Measurements from ENCODE around the gene HBS1L. TPM values are rescaled to one million over a fixed set of nuclear protein-coding genes. Genes with fewer than 3 reads are reported as not detected.

The HBS1L gene
- polyA plus RNA-seq, 1 donor (not counting 4 experiments of a cell fraction or from before 2014, with no cell fraction given) = 61.6 TPM

DNA sequence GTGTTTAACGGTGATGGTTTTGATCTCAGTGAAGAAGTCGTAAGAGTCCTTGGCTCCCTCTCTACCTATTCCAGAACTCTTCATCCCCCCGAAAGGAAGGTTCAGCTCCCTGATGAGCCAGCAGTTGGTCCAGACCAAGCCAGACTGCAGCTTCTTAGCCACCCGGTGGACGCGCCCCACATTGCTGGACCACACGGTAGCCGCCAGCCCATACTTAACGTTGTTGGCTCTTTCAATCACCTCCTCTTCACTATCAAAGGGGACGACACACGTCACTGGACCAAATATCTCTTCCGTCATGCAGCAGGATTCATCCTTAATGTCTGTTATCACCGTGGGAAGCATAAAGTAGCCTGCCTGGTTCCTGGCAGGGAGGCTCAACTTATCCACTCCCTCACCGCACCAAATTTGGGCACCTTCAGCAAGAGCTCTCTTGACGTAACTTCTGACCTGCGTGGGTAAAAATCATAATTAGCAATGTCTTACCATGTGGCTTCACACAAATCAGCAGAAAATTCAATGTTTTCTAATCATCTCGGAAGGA, 136.1 kb downstream of the HBS1L start:
- Histone ChIP-seq H3K9me3 (ENCODE audit: control insufficient read depth, low read depth, low read length) (no peaks in the 10 kb centered on the region), H3K79me2 (ENCODE audit: control insufficient read depth, insufficient read depth, low read length) (no peaks in the 10 kb centered on the region), H3K27me3 (ENCODE audit: control insufficient read depth, extremely low read depth, insufficient read depth, low read length) (no peaks in the 10 kb centered on the region), H3K4me1 (ENCODE audit: control insufficient read depth, extremely low read depth, insufficient read depth, low read length) (no peaks in the 10 kb centered on the region), H3K9ac (ENCODE audit: control insufficient read depth, extremely low read depth, insufficient read depth, low read length) (no peak overlapping the region), H3K9me1 (ENCODE audit: control insufficient read depth, extremely low read depth, insufficient read depth, low read length) (no peaks in the 10 kb centered on the region), H2AFZ (ENCODE audit: control insufficient read depth, low read length) (no peak overlapping the region), H3K27ac (ENCODE audit: control insufficient read depth, insufficient read depth, low read length) (no peak overlapping the region), H4K20me1 (ENCODE audit: control insufficient read depth, extremely low read depth, insufficient read depth, low read length) (no peaks in the 10 kb centered on the region), H3K4me2 (ENCODE audit: control insufficient read depth, extremely low read depth, insufficient read depth, low read depth, low read length) (no peak overlapping the region), H3K4me3 (ENCODE audit: control insufficient read depth in 2 of 3, extremely low read depth in 1 of 3, insufficient read depth in 2 of 3, low read depth in 1 of 3, low read length in 3 of 3) (no peak overlapping the region), H3K36me3 (ENCODE audit: control insufficient read depth in 2 of 2, extremely low read depth in 1 of 2, insufficient read depth in 2 of 2, low read length in 2 of 2) (no peaks in the 10 kb centered on the region)
- DNase-seq (ENCODE audit: low read depth, low spot score) = no peak
- TF ChIP-seq, protein P1, sequence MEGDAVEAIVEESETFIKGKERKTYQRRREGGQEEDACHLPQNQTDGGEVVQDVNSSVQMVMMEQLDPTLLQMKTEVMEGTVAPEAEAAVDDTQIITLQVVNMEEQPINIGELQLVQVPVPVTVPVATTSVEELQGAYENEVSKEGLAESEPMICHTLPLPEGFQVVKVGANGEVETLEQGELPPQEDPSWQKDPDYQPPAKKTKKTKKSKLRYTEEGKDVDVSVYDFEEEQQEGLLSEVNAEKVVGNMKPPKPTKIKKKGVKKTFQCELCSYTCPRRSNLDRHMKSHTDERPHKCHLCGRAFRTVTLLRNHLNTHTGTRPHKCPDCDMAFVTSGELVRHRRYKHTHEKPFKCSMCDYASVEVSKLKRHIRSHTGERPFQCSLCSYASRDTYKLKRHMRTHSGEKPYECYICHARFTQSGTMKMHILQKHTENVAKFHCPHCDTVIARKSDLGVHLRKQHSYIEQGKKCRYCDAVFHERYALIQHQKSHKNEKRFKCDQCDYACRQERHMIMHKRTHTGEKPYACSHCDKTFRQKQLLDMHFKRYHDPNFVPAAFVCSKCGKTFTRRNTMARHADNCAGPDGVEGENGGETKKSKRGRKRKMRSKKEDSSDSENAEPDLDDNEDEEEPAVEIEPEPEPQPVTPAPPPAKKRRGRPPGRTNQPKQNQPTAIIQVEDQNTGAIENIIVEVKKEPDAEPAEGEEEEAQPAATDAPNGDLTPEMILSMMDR (optimal IDR thresholded peaks at IDR 0.05 in 1 of 3, IDR thresholded peaks at IDR 0.05 in 1 of 3, conservative IDR thresholded peaks at IDR 0.05 in 1 of 3; ENCODE audit: extremely low read depth in 1 of 3, insufficient read depth in 2 of 3, low read length in 3 of 3) = no peak
- no peak for TF ChIP-seq EZH2 (IDR thresholded peaks at IDR 0.05; ENCODE audit: low read length)
- dilution Hi-C loops (cut with MboI; ENCODE audit: extremely low pct_ligation_motif_present, low sequenced_read_pairs) = no loop called here
- FAIRE-seq = no peak

DNA sequence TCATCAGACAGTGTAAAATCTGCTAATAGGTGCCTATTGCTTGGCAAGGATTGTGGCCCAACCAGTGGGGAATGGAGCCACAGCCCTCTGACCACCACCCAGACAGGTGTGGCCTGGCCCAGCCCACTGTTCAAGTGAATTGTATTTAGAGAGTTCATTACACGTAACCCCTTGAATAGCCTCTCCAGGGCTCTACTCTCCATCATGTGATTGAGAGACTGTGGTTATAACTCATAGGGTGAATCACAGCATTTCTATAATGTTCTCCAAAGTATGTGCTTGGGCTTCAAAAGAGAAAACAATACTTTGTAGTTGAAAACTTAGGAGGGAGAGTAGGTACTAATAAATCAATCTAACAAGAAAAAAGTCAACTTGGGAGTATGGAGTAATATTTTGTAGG, 143.1 kb downstream of the HBS1L start:
- Histone ChIP-seq H3K4me2 (ENCODE audit: control insufficient read depth, extremely low read depth, insufficient read depth, low read depth, low read length) (peak overlapping the region; percentile 58), H3K4me3 (ENCODE audit: control insufficient read depth in 2 of 3, extremely low read depth in 1 of 3, insufficient read depth in 2 of 3, low read depth in 1 of 3, low read length in 3 of 3) (no peak overlapping the region), H3K9me3 (ENCODE audit: control insufficient read depth, low read depth, low read length) (no peaks in the 10 kb centered on the region), H4K20me1 (ENCODE audit: control insufficient read depth, extremely low read depth, insufficient read depth, low read length) (no peaks in the 10 kb centered on the region), H3K9ac (ENCODE audit: control insufficient read depth, extremely low read depth, insufficient read depth, low read length) (peak overlapping the region; percentile 48), H3K27ac (ENCODE audit: control insufficient read depth, insufficient read depth, low read length) (peak overlapping the region; percentile 92), H3K36me3 (ENCODE audit: control insufficient read depth in 2 of 2, extremely low read depth in 1 of 2, insufficient read depth in 2 of 2, low read length in 2 of 2) (no peaks in the 10 kb centered on the region), H2AFZ (ENCODE audit: control insufficient read depth, low read length) (no peak overlapping the region), H3K9me1 (ENCODE audit: control insufficient read depth, extremely low read depth, insufficient read depth, low read length) (no peaks in the 10 kb centered on the region), H3K79me2 (ENCODE audit: control insufficient read depth, insufficient read depth, low read length) (no peaks in the 10 kb centered on the region), H3K27me3 (ENCODE audit: control insufficient read depth, extremely low read depth, insufficient read depth, low read length) (no peaks in the 10 kb centered on the region), H3K4me1 (ENCODE audit: control insufficient read depth, extremely low read depth, insufficient read depth, low read length) (peaks cover 43% of the 10 kb centered on the region)
- FAIRE-seq = peak; percentile 85
- DNase-seq (ENCODE audit: low read depth, low spot score) = peak; percentile 59
- dilution Hi-C loops (cut with MboI; ENCODE audit: extremely low pct_ligation_motif_present, low sequenced_read_pairs) = no loop called here
- TF ChIP-seq, protein P1 (optimal IDR thresholded peaks at IDR 0.05 in 1 of 3, IDR thresholded peaks at IDR 0.05 in 1 of 3, conservative IDR thresholded peaks at IDR 0.05 in 1 of 3; ENCODE audit: extremely low read depth in 1 of 3, insufficient read depth in 2 of 3, low read length in 3 of 3) = no peak
- no peak for TF ChIP-seq EZH2 (IDR thresholded peaks at IDR 0.05; ENCODE audit: low read length)

All from keratinocyte (primary cell).